ENCODE measurements around the gene STARD13. TPM values are rescaled to one million over a fixed set of nuclear protein-coding genes. Genes with fewer than 3 reads are reported as not detected.

STARD13 gene
- total and polyA plus RNA-seq, 2 donors (not counting 1 experiment from before 2014, with no cell fraction given), result 0.06 to 0.22 TPM

- Mint-ChIP-seq H3K27me3 (peaks cover 4% of the 10 kb centered on the region), H3K27ac (no peak overlapping the region), H3K9me3 (ENCODE audit: insufficient read depth) (no peaks in the 10 kb centered on the region), H3K4me1 (no peaks in the 10 kb centered on the region), H3K4me3 (no peak overlapping the region)
- intact Hi-C loops (cut with micrococcal nuclease), result no loop called here
- H3K9ac ChIP-seq (ENCODE audit: low read length), result no peak overlapping the region
- no peak for ATAC-seq (ENCODE audit: low read depth)
- H4K20me1 ChIP-seq (ENCODE audit: control insufficient read depth, insufficient read depth, low read length, poor library complexity, severe bottlenecking), result no peaks in the 10 kb centered on the region
- peaks cover 0 to 6% (median 2%) of the 10 kb centered on the region in 3 donors for H3K9me3 ChIP-seq (ENCODE audit: control extremely low read depth in 1 of 3, control insufficient read depth in 2 of 3, insufficient read depth in 1 of 3, low read length in 2 of 3)
- 100% methylated on average over 3 of the region's 4 CpGs for WGBS (ENCODE audit: insufficient coverage)
- CTCF ChIA-PET, result no interaction called here
- no peak for DNase-seq
- no peaks in the 10 kb centered on the region for H3K36me3 ChIP-seq (replicated peaks in 1 of 2; ENCODE audit: control extremely low read depth in 1 of 2, control insufficient read depth in 1 of 2, extremely low read depth in 1 of 2, insufficient read depth in 2 of 2, low read length in 1 of 2)
- H3K4me1 ChIP-seq (ENCODE audit: control insufficient read depth in 2 of 2, insufficient read depth in 2 of 2, low read length in 2 of 2), result no peaks in the 10 kb centered on the region
- H3K4me2 ChIP-seq (replicated peaks; ENCODE audit: low read depth, low read length, poor library complexity, severe bottlenecking), result no peak overlapping the region
- POLR2A ChIA-PET, result interaction anchor here (0.7 kb wide), 1 partner anchor 45 kb away, joined by 8 read pairs; no protein-coding TSS in a partner anchor
- H3K79me2 ChIP-seq (ENCODE audit: control insufficient read depth, insufficient read depth, low read length), result no peaks in the 10 kb centered on the region
- H3K27me3 ChIP-seq (replicated peaks in 1 of 4; ENCODE audit: control extremely low read depth in 1 of 4, control insufficient read depth in 3 of 4, insufficient read depth in 4 of 4, low read length in 3 of 4), result no peaks in the 10 kb centered on the region
- no peak overlapping the region for H2AFZ ChIP-seq (ENCODE audit: insufficient read depth, low read depth, low read length, poor library complexity, severe bottlenecking)
- no peak overlapping the region for H3K4me3 ChIP-seq (ENCODE audit: control extremely low read depth in 1 of 5, extremely low read depth in 1 of 5, insufficient read depth in 1 of 5, low read depth in 2 of 5, low read length in 4 of 5)
- no peak overlapping the region for H3K27ac ChIP-seq (ENCODE audit: low read length in 2 of 2)
- TF ChIP-seq EZH2 (IDR thresholded peaks at IDR 0.05; ENCODE audit: borderline replicate concordance, insufficient read depth, low read depth, low read length, poor library complexity, severe bottlenecking) (no peak), CTCF (IDR thresholded peaks at IDR 0.05) (no peak)
Observed at GRCh38 chr13:33137721-33138120, 147.8 kb downstream of the STARD13 start.

- intact Hi-C loops (cut with micrococcal nuclease), result no loop called here
- TF ChIP-seq EZH2 (IDR thresholded peaks at IDR 0.05; ENCODE audit: borderline replicate concordance, insufficient read depth, low read depth, low read length, poor library complexity, severe bottlenecking), result no peak
- no peak for TF ChIP-seq CTCF (IDR thresholded peaks at IDR 0.05)
- no peaks in the 10 kb centered on the region for H3K4me1 Mint-ChIP-seq
- ChIA-PET POLR2A (no interaction called here), CTCF (no interaction called here)
- no peak overlapping the region for H3K4me3 Mint-ChIP-seq
- no peaks in the 10 kb centered on the region for H4K20me1 ChIP-seq (ENCODE audit: control insufficient read depth, insufficient read depth, low read length, poor library complexity, severe bottlenecking)
- H3K9me3 ChIP-seq (ENCODE audit: control extremely low read depth in 1 of 3, control insufficient read depth in 2 of 3, insufficient read depth in 1 of 3, low read length in 2 of 3), result peaks cover 0 to 6% (median 3%) of the 10 kb centered on the region in 3 donors
- no peak overlapping the region for H3K4me2 ChIP-seq (replicated peaks; ENCODE audit: low read depth, low read length, poor library complexity, severe bottlenecking)
- H3K27ac ChIP-seq (ENCODE audit: low read length in 2 of 2), result no peak overlapping the region
- no peaks in the 10 kb centered on the region for H3K79me2 ChIP-seq (ENCODE audit: control insufficient read depth, insufficient read depth, low read length)
- no peaks in the 10 kb centered on the region for H3K4me1 ChIP-seq (ENCODE audit: control insufficient read depth in 2 of 2, insufficient read depth in 2 of 2, low read length in 2 of 2)
- H3K27me3 Mint-ChIP-seq, result no peaks in the 10 kb centered on the region
- H3K9ac ChIP-seq (ENCODE audit: low read length), result no peak overlapping the region
- ATAC-seq (ENCODE audit: low read depth), result no peak
- no peak overlapping the region for H3K27ac Mint-ChIP-seq
- no peak overlapping the region for H3K4me3 ChIP-seq (ENCODE audit: control extremely low read depth in 1 of 5, extremely low read depth in 1 of 5, insufficient read depth in 1 of 5, low read depth in 2 of 5, low read length in 4 of 5)
- H3K9me3 Mint-ChIP-seq (ENCODE audit: insufficient read depth), result no peaks in the 10 kb centered on the region
- H3K36me3 ChIP-seq (replicated peaks in 1 of 2; ENCODE audit: control extremely low read depth in 1 of 2, control insufficient read depth in 1 of 2, extremely low read depth in 1 of 2, insufficient read depth in 2 of 2, low read length in 1 of 2), result no peaks in the 10 kb centered on the region
- WGBS (ENCODE audit: insufficient coverage), result 80% methylated on average over 1 of the region's 1 CpG
- H2AFZ ChIP-seq (ENCODE audit: insufficient read depth, low read depth, low read length, poor library complexity, severe bottlenecking), result no peak overlapping the region
- H3K27me3 ChIP-seq (replicated peaks in 1 of 4; ENCODE audit: control extremely low read depth in 1 of 4, control insufficient read depth in 3 of 4, insufficient read depth in 4 of 4, low read length in 3 of 4), result no peaks in the 10 kb centered on the region
- DNase-seq, result no peak
Observed at GRCh38 chr13:33135097-33135496, 150.5 kb downstream of the STARD13 start.

All from B cell (primary cell).